HCT116 (cell line): Measurements from ENCODE around the gene NFKB1. TPM values are rescaled to one million over a fixed set of nuclear protein-coding genes. Genes with fewer than 3 reads are reported as not detected.

Experiments used
- ATAC-seq: fragments of 200-7000 bp; cut with Tn5 transposase; 2 replicates; pipeline ENCODE4 v1.9.1; 2020; ENCODE audit warnings: mild to moderate bottlenecking, moderate library complexity
- BruUV-seq: library from RNA; stranded (reverse); fragments of 400-500 nt; replicated peaks from 2 replicates; lab custom pipeline; 2021; lab: Mats Ljungman, UMichigan
- CTCF ChIA-PET: fragments of 300-600 bp; sonication (Branson Sonifier 250); formaldehyde crosslinking; loops from one replicate; lab custom pipeline; 2021; ENCODE audit warnings: antibody characterized with exemption; lab: Charles Lee
- POLR2A ChIA-PET: fragments of 300-600, 350-600 bp; sonication (Branson Sonifier 250); formaldehyde crosslinking; loops from one replicate; lab custom pipeline; 2021; ENCODE audit warnings: antibody characterized with exemption; lab: Charles Lee
- RAD21 ChIA-PET, 2 experiments: fragments of 300-600 bp; sonication (Branson Sonifier 250); formaldehyde crosslinking; loops; one replicate each; lab custom pipeline; 2023; ENCODE audit warnings: low total read pairs in 2 of 2; ENCODE audit not compliant: uncharacterized antibody in 2 of 2, unreplicated experiment in 2 of 2, low non-redundant PET in 1 of 2; lab: Charles Lee
- DNase-seq: peaks from one replicate; pipeline ENCODE4 v3.0.0-alpha.2; 2010; ENCODE audit warnings: low read depth, low spot score
- H2AFZ ChIP-seq: fragments of 200-600 bp; shearing (Covaris generic), sonication (generic); 2 replicates; pipeline ENCODE4 v1.6.1; 2017; ENCODE audit warnings: low read depth, mixed run types, mixed read lengths, antibody characterized with exemption, low read length; ENCODE audit not compliant: poor library complexity, severe bottlenecking
- H3K27ac ChIP-seq: 2 replicates; pipeline ENCODE4 v1.5.1; 2012; ENCODE audit warnings: low read depth, low read length
- H3K27me3 ChIP-seq: fragments of 200-600 bp; sonication (generic); 2 replicates; pipeline ENCODE4 v1.6.1; 2016; ENCODE audit warnings: mixed run types, low read length, mixed read lengths; ENCODE audit not compliant: insufficient read depth
- H3K36me3 ChIP-seq, 2 experiments: fragments of 200-500 bp in 1 of 2; fragments of 200-600 bp in 1 of 2; sonication (Bioruptor generic) in 1 of 2; sonication (generic) in 1 of 2; 2 replicates each; pipeline versions ENCODE4 v1.5.1 to v1.6.1; 2014 to 2016; ENCODE audit warnings: low read length in 2 of 2, inconsistent platforms in 1 of 2, mixed read lengths in 1 of 2, mixed run types in 1 of 2; ENCODE audit not compliant: insufficient read depth in 2 of 2, control insufficient read depth in 1 of 2
- H3K4me1 ChIP-seq, 2 experiments: fragments of 200-600 bp in 1 of 2; sonication (generic) in 1 of 2; 2 replicates each; pipeline versions ENCODE4 v1.5.1 to v1.6.1; 2012 to 2017; ENCODE audit warnings: low read length in 2 of 2, inconsistent platforms in 1 of 2, mild to moderate bottlenecking in 1 of 2, mixed read lengths in 1 of 2, mixed run types in 1 of 2, moderate library complexity in 1 of 2; ENCODE audit not compliant: insufficient read depth in 2 of 2, control insufficient read depth in 1 of 2
- H3K4me2 ChIP-seq: fragments of 200-600 bp; sonication (generic); 2 replicates; pipeline ENCODE4 v1.6.1; 2017; ENCODE audit warnings: mixed run types, low read length, mixed read lengths
- H3K4me3 ChIP-seq, 2 experiments: fragments of 200-600 bp in 1 of 2; sonication (generic) in 1 of 2; replicated peaks in 1 of 2; 2 replicates each; pipeline ENCODE4 v1.5.1; 2011 to 2016; ENCODE audit warnings: low read length in 2 of 2, control low read depth in 1 of 2, low read depth in 1 of 2, mild to moderate bottlenecking in 1 of 2, mixed read lengths in 1 of 2, mixed run types in 1 of 2
- H3K79me2 ChIP-seq: fragments of 200-600 bp; sonication (generic); 2 replicates; pipeline ENCODE4 v1.6.1; 2017; ENCODE audit warnings: mild to moderate bottlenecking, mixed run types, low read length, moderate library complexity, mixed read lengths; ENCODE audit not compliant: insufficient read depth
- H3K9ac ChIP-seq: fragments of 200-600 bp; sonication (generic); 2 replicates; pipeline ENCODE4 v1.6.1; 2016; ENCODE audit warnings: low read length, mixed read lengths
- H3K9me2 ChIP-seq: fragments of 200-600 bp; sonication (generic), shearing (Covaris generic); 2 replicates; pipeline ENCODE4 v1.6.1; 2017; ENCODE audit warnings: mixed run types, mild to moderate bottlenecking, moderate library complexity; ENCODE audit not compliant: insufficient read depth
- H3K9me3 ChIP-seq, 2 experiments: fragments of 200-500 bp in 1 of 2; fragments of 200-600 bp in 1 of 2; sonication (Bioruptor generic) in 1 of 2; sonication (generic) in 1 of 2; 2 replicates each; pipeline ENCODE4 v1.6.1; 2014 to 2017; ENCODE audit warnings: low read length in 2 of 2, mixed read lengths in 2 of 2, inconsistent platforms in 1 of 2, low read depth in 1 of 2, mild to moderate bottlenecking in 1 of 2, mixed run types in 1 of 2, moderate library complexity in 1 of 2; ENCODE audit not compliant: control insufficient read depth in 1 of 2, insufficient read depth in 1 of 2
- H4K20me1 ChIP-seq: fragments of 200-600 bp; sonication (generic), shearing (Covaris generic); 2 replicates; pipeline ENCODE4 v1.6.1; 2017; ENCODE audit warnings: mixed run types, mild to moderate bottlenecking, moderate library complexity; ENCODE audit not compliant: insufficient read depth
- CEBPB ChIP-seq: IDR thresholded peaks from 2 replicates; pipeline ENCODE4 v1.6.1; 2012; ENCODE audit warnings: low read depth
- CTCF ChIP-seq, 3 experiments: fragments of 200-600 bp in 1 of 3; sonication (generic) in 1 of 3; IDR thresholded peaks in 2 of 3; conservative IDR thresholded peaks in 1 of 3; 2 replicates each; pipeline ENCODE4 v1.5.1; 2012 to 2017; ENCODE audit warnings: low read depth in 2 of 3, low read length in 2 of 3, antibody characterized with exemption in 1 of 3, borderline replicate concordance in 1 of 3, control low read depth in 1 of 3, mild to moderate bottlenecking in 1 of 3, mixed read lengths in 1 of 3, mixed run types in 1 of 3, moderate library complexity in 1 of 3; ENCODE audit not compliant: insufficient read depth in 1 of 3
- EZH2 ChIP-seq: fragments of 200-600 bp; sonication (generic); IDR thresholded peaks from 2 replicates; pipeline ENCODE4 v1.6.1; 2017; ENCODE audit warnings: antibody characterized with exemption, mixed run types
- EZH2phosphoT487 ChIP-seq: fragments of 200-600 bp; IDR thresholded peaks from 2 replicates; pipeline ENCODE4 v1.6.1; 2018; ENCODE audit warnings: antibody characterized with exemption, borderline replicate concordance
- FOSL1 ChIP-seq: IDR thresholded peaks from 2 replicates; pipeline ENCODE4 v1.6.1; 2012; ENCODE audit warnings: low read depth
- JUND ChIP-seq: IDR thresholded peaks from 2 replicates; pipeline ENCODE4 v1.6.1; 2012
- POLR2A ChIP-seq: IDR thresholded peaks from 2 replicates; pipeline ENCODE4 v1.7.0; 2011; ENCODE audit warnings: borderline replicate concordance; ENCODE audit not compliant: insufficient read depth, insufficient read length; ENCODE audit errors: extremely low read depth
- RAD21 ChIP-seq: IDR thresholded peaks from 2 replicates; pipeline ENCODE4 v1.6.1; 2012; ENCODE audit warnings: low read depth, mild to moderate bottlenecking
- SP1 ChIP-seq: IDR thresholded peaks from 2 replicates; pipeline ENCODE4 v1.6.1; 2012; ENCODE audit warnings: low read depth
- YY1 ChIP-seq: IDR thresholded peaks from 2 replicates; pipeline ENCODE4 v1.6.1; 2011; ENCODE audit warnings: low read length, low read depth, moderate library complexity, mild to moderate bottlenecking; ENCODE audit not compliant: insufficient replicate concordance; ENCODE audit errors: extremely low read depth
- intact Hi-C: fragments of 100-400 bp; cut with micrococcal nuclease; formaldehyde crosslinking; loops from 2 replicates; pipeline ENCODE4 v1.10.0; 2022
- total RNA-seq: library from RNA; stranded (reverse); gene quantifications from one replicate; pipeline ENCODE4 v1.2.1, GENCODE V29; 2021; ENCODE audit not compliant: unreplicated experiment

The NFKB1 gene
- total RNA-seq, 1 experiment from 2014 or later = 29.4 TPM

DNA sequence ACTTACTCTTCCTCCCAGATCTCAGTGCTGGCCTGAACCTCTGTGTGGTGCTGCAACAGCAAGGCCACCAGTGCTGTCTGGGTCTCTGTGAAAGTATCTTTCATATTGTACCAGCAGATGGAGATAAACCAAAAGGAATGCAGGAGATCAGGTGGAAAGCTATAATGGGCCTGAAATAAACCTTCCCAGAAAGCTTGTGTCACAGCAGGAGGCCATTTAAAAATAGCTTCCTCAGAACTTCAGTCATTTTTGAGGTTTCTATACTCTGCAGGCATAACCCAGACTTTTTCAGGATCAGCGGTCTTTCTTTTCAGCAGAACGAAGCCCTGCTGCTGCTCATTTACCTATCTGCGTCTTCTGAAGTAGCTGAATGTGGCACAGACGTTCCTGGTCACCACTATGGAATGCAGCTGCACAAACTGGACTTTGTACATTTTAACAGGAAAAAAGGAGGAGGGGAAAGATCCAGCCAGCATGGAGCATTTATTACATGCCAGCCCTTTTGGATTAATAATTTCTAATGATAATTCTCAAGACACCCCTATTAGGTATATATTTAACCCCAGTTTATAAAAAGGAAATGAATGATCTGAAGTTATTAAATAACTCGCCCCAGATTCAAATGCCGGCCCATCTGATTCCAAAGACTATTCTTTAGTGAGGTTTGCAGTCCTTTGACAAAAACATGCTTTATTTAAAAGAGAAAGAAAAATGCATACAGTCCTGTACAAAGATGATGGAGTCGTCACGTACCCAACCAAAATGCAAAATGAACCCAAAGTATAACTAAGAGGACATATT is 119.7 kb downstream of the NFKB1 start:
- 0 out of 2 replicates have a peak overlapping the region, but pooled peaks have one; percentile 0 for H3K9ac ChIP-seq

More for the DNA sequence above, 119.7 kb downstream of the NFKB1 start:
- Histone ChIP-seq H2AFZ (peak overlapping the region; percentile 70), H4K20me1 (no peaks in the 10 kb centered on the region), H3K4me3 (peak overlapping the region; percentile 28 to 42), H3K9me2 (no peaks in the 10 kb centered on the region), H3K79me2 (no peaks in the 10 kb centered on the region), H3K4me2 (peak overlapping the region; percentile 77), H3K9me3 (no peaks in the 10 kb centered on the region), H3K27me3 (no peaks in the 10 kb centered on the region), H3K4me1 (peaks cover 17 to 30% of the 10 kb centered on the region in 2 experiments), H3K36me3 (no peaks in the 10 kb centered on the region), H3K27ac (peak overlapping the region; percentile 36)
- TF ChIP-seq CTCF (IDR thresholded peaks at IDR 0.05 in 2 of 3, conservative IDR thresholded peaks at IDR 0.05 in 1 of 3; ENCODE audit: borderline replicate concordance in 1 of 3, insufficient read depth in 1 of 3, low read depth in 2 of 3, low read length in 2 of 3) (peak; percentile 61 to 97 (median 81)), FOSL1 (peak; percentile 64), JUND (peak; percentile 44; the same call in 1 of the 2 replicates), RAD21 (peak; percentile 97), YY1 (no peak), EZH2phosphoT487 (no peak), EZH2 (no peak), POLR2A (no peak), SP1 (peak; percentile 60), CEBPB (peak; percentile 52; the same call in 1 of the 2 replicates)
- intact Hi-C loops = loop anchor here (1.0 to 10.0 kb wide), 6 partner anchors 174 to 1314 kb away; no protein-coding TSS in a partner anchor
- peak; percentile 76 for DNase-seq
- POLR2A ChIA-PET = interaction anchor here (1.0 to 1.5 kb wide), 3 partner anchors 190 to 469 kb away, joined by 3 to 6 read pairs (median 3); partner anchors contain the start of gene UBE2D3
- RAD21 ChIA-PET = interaction anchor here (0.6 to 1.4 kb wide), 11 partner anchors 120 to 479 kb away, joined by 3 to 12 read pairs (median 3); partner anchors contain the start of genes BDH2 (in 1 of the 2), NFKB1 (in 1 of the 2) and UBE2D3 (in 1 of the 2)
- CTCF ChIA-PET = interaction anchor here (0.6 to 3.2 kb wide), 31 partner anchors 9 to 1312 kb away, joined by 3 to 65 read pairs (median 4); partner anchors contain the start of genes BDH2, CISD2, SLC9B1 and SLC9B2
- BruUV-seq = no TSS peak
- peak; percentile 91 for ATAC-seq
